Vagina (tissue), 2 donors: ENCODE data around the gene RPS6KL1.

ENCODE experiments used
- CTCF ChIP-seq, 3 experiments: fragments of 450-650 bp in 2 of 3; fragments of 200-600 bp in 1 of 3; sonication (generic) in 1 of 3; IDR thresholded peaks; one replicate each; pipeline ENCODE4 v1.5.1; 2017 to 2019; ENCODE audit warnings: antibody characterized with exemption in 3 of 3, mild to moderate bottlenecking in 2 of 3, moderate library complexity in 2 of 3
- POLR2A ChIP-seq, 2 donors: fragments of 450-650 bp; IDR thresholded peaks; one replicate each; pipeline ENCODE4 v1.6.1; 2017; ENCODE audit warnings: antibody characterized with exemption in 2 of 2, mild to moderate bottlenecking in 2 of 2, moderate library complexity in 2 of 2

- TF ChIP-seq CTCF (IDR thresholded peaks at IDR 0.05) (no peak), POLR2A (IDR thresholded peaks at IDR 0.05) (no peak)
Observed at GRCh38 chr14:74934476-74935359, 11.7 kb upstream of the RPS6KL1 start.
